GM23338 (cell line): ENCODE results near the gene DCHS1. TPM values are rescaled to one million over a fixed set of nuclear protein-coding genes. Genes with fewer than 3 reads are reported as not detected.

Experiments used
- ATAC-seq: fragments of 200-7000 bp; cut with Tn5 transposase; 3 replicates; pipeline ENCODE4 v1.9.1; 2020
- DNase-seq: peaks from one replicate; pipeline ENCODE4 v3.0.0-alpha.2; 2015; ENCODE audit warnings: low spot score
- H2AFZ ChIP-seq: fragments of 200-600 bp; sonication (generic); 2 replicates; pipeline ENCODE4 v1.8.0; 2016; ENCODE audit warnings: antibody characterized with exemption, mild to moderate bottlenecking, moderate library complexity
- H3F3A ChIP-seq: fragments of 200-600 bp; sonication (generic); replicated peaks from 2 replicates; pipeline ENCODE4 v1.8.0; 2017; ENCODE audit warnings: antibody characterized with exemption, mixed run types, low read depth
- H3K27ac ChIP-seq: fragments of 200-600 bp; sonication (generic); 2 replicates; pipeline ENCODE4 v1.6.1; 2016; ENCODE audit warnings: low read depth
- H3K27me3 ChIP-seq: fragments of 200-600 bp; sonication (generic); 2 replicates; pipeline ENCODE4 v1.8.0; 2016; ENCODE audit warnings: mild to moderate bottlenecking, mixed run types, moderate library complexity; ENCODE audit not compliant: insufficient read depth
- H3K36me3 ChIP-seq: fragments of 200-600 bp; sonication (generic); 2 replicates; pipeline ENCODE4 v1.8.0; 2016; ENCODE audit warnings: mild to moderate bottlenecking; ENCODE audit not compliant: insufficient read depth
- H3K4me1 ChIP-seq: fragments of 200-600 bp; sonication (generic); 2 replicates; pipeline ENCODE4 v1.8.0; 2016; ENCODE audit warnings: mild to moderate bottlenecking, moderate library complexity; ENCODE audit not compliant: insufficient read depth
- H3K4me2 ChIP-seq: fragments of 200-600 bp; sonication (generic); 2 replicates; pipeline ENCODE4 v1.7.1; 2017; ENCODE audit warnings: mixed run types
- H3K4me3 ChIP-seq: fragments of 200-600 bp; sonication (generic); 2 replicates; pipeline ENCODE4 v1.6.1; 2016; ENCODE audit warnings: mixed run types
- H3K79me2 ChIP-seq: fragments of 200-600 bp; sonication (generic); replicated peaks from 2 replicates; pipeline ENCODE4 v1.8.0; 2017; ENCODE audit warnings: mild to moderate bottlenecking; ENCODE audit not compliant: insufficient read depth
- H3K9me2 ChIP-seq: fragments of 200-600 bp; sonication (generic); 2 replicates; pipeline ENCODE4 v1.8.0; 2017; ENCODE audit not compliant: insufficient read depth
- H4K20me1 ChIP-seq: fragments of 200-600 bp; sonication (generic); replicated peaks from 2 replicates; pipeline ENCODE4 v1.8.0; 2017; ENCODE audit warnings: mild to moderate bottlenecking; ENCODE audit not compliant: insufficient read depth
- H3K27ac Mint-ChIP-seq: 2 replicates; pipeline ENCODE4 v1.8.0; 2020; ENCODE audit warnings: inconsistent platforms, mild to moderate bottlenecking, moderate library complexity, mixed read lengths
- H3K27me3 Mint-ChIP-seq: 3 replicates; pipeline ENCODE4 v1.8.0; 2022; ENCODE audit warnings: low read depth, mild to moderate bottlenecking, moderate library complexity, mixed read lengths, inconsistent platforms; ENCODE audit not compliant: insufficient read depth, poor library complexity
- H3K36me3 Mint-ChIP-seq: 3 replicates; pipeline ENCODE4 v1.8.0; 2021; ENCODE audit warnings: low read depth, mild to moderate bottlenecking, inconsistent platforms, moderate library complexity, mixed read lengths
- H3K4me1 Mint-ChIP-seq: 3 replicates; pipeline ENCODE4 v1.8.0; 2020; ENCODE audit warnings: mild to moderate bottlenecking, inconsistent platforms, mixed read lengths
- H3K4me3 Mint-ChIP-seq: 3 replicates; pipeline ENCODE4 v1.8.0; 2021; ENCODE audit warnings: moderate library complexity, mild to moderate bottlenecking, inconsistent platforms, mixed read lengths
- H3K9me3 Mint-ChIP-seq: 3 replicates; pipeline ENCODE4 v1.8.0; 2020; ENCODE audit warnings: moderate library complexity, mild to moderate bottlenecking, inconsistent platforms, mixed read lengths
- REST ChIP-seq: IDR thresholded peaks from one replicate; pipeline ENCODE4 v1.6.1; 2018; ENCODE audit warnings: antibody characterized with exemption; ENCODE audit not compliant: unreplicated experiment
- STAT1 ChIP-seq: IDR thresholded peaks from one replicate; pipeline ENCODE4 v1.6.1; 2016; ENCODE audit warnings: antibody characterized with exemption; ENCODE audit not compliant: unreplicated experiment
- ZNF114 ChIP-seq: fragments of 250-450 bp; sonication (Bioruptor Pico); IDR thresholded peaks from 2 replicates; pipeline ENCODE4 v1.5.0; 2020; ENCODE audit warnings: mild to moderate bottlenecking, moderate library complexity
- polyA plus RNA-seq: library from polyadenylated mRNA; unstranded; fragments of >200 nt; fragmentation: Nextera tagmentation; extraction: Ambion mirVana; gene quantifications from 2 replicates; pipeline ENCODE4 v1.2.1, GENCODE V29; 2016
- total RNA-seq: library from RNA; depleted of rRNA; stranded (reverse); fragments of >200 nt; shearing (Covaris generic); gene quantifications from 2 replicates; pipeline ENCODE4 v1.2.3, GENCODE V29; 2014
- TF ChIP-seq, protein P1 (sequence below): fragments of 250-450 bp; sonication (Bioruptor Pico); IDR thresholded peaks from 2 replicates; pipeline ENCODE4 v1.5.0; 2020; ENCODE audit warnings: mild to moderate bottlenecking, moderate library complexity

Gene DCHS1
- total and polyA plus RNA-seq, 2 experiments from 2014 or later = 2.3 to 20.7 TPM

- Histone ChIP-seq H3K4me2 (no peak overlapping the region), H2AFZ (no peak overlapping the region), H3K79me2 (no peaks in the 10 kb centered on the region), H3K9me2 (no peaks in the 10 kb centered on the region), H3K27me3 (no peaks in the 10 kb centered on the region), H3K36me3 (0 out of 2 replicates have a peak, but pooled peaks cover 6% of the 10 kb centered on the region), H3F3A (no peaks in the 10 kb centered on the region), H4K20me1 (no peaks in the 10 kb centered on the region), H3K27ac (no peak overlapping the region), H3K4me1 (no peaks in the 10 kb centered on the region), H3K4me3 (no peak overlapping the region)
- peaks cover 18% of the 10 kb centered on the region; the same call in 2 of the 3 replicates for H3K9me3 Mint-ChIP-seq
- H3K27me3 Mint-ChIP-seq = peaks cover 2% of the 10 kb centered on the region
- no peak overlapping the region for H3K4me3 Mint-ChIP-seq
- H3K27ac Mint-ChIP-seq = no peak overlapping the region
- no peaks in the 10 kb centered on the region for H3K4me1 Mint-ChIP-seq
- TF ChIP-seq, protein P1, sequence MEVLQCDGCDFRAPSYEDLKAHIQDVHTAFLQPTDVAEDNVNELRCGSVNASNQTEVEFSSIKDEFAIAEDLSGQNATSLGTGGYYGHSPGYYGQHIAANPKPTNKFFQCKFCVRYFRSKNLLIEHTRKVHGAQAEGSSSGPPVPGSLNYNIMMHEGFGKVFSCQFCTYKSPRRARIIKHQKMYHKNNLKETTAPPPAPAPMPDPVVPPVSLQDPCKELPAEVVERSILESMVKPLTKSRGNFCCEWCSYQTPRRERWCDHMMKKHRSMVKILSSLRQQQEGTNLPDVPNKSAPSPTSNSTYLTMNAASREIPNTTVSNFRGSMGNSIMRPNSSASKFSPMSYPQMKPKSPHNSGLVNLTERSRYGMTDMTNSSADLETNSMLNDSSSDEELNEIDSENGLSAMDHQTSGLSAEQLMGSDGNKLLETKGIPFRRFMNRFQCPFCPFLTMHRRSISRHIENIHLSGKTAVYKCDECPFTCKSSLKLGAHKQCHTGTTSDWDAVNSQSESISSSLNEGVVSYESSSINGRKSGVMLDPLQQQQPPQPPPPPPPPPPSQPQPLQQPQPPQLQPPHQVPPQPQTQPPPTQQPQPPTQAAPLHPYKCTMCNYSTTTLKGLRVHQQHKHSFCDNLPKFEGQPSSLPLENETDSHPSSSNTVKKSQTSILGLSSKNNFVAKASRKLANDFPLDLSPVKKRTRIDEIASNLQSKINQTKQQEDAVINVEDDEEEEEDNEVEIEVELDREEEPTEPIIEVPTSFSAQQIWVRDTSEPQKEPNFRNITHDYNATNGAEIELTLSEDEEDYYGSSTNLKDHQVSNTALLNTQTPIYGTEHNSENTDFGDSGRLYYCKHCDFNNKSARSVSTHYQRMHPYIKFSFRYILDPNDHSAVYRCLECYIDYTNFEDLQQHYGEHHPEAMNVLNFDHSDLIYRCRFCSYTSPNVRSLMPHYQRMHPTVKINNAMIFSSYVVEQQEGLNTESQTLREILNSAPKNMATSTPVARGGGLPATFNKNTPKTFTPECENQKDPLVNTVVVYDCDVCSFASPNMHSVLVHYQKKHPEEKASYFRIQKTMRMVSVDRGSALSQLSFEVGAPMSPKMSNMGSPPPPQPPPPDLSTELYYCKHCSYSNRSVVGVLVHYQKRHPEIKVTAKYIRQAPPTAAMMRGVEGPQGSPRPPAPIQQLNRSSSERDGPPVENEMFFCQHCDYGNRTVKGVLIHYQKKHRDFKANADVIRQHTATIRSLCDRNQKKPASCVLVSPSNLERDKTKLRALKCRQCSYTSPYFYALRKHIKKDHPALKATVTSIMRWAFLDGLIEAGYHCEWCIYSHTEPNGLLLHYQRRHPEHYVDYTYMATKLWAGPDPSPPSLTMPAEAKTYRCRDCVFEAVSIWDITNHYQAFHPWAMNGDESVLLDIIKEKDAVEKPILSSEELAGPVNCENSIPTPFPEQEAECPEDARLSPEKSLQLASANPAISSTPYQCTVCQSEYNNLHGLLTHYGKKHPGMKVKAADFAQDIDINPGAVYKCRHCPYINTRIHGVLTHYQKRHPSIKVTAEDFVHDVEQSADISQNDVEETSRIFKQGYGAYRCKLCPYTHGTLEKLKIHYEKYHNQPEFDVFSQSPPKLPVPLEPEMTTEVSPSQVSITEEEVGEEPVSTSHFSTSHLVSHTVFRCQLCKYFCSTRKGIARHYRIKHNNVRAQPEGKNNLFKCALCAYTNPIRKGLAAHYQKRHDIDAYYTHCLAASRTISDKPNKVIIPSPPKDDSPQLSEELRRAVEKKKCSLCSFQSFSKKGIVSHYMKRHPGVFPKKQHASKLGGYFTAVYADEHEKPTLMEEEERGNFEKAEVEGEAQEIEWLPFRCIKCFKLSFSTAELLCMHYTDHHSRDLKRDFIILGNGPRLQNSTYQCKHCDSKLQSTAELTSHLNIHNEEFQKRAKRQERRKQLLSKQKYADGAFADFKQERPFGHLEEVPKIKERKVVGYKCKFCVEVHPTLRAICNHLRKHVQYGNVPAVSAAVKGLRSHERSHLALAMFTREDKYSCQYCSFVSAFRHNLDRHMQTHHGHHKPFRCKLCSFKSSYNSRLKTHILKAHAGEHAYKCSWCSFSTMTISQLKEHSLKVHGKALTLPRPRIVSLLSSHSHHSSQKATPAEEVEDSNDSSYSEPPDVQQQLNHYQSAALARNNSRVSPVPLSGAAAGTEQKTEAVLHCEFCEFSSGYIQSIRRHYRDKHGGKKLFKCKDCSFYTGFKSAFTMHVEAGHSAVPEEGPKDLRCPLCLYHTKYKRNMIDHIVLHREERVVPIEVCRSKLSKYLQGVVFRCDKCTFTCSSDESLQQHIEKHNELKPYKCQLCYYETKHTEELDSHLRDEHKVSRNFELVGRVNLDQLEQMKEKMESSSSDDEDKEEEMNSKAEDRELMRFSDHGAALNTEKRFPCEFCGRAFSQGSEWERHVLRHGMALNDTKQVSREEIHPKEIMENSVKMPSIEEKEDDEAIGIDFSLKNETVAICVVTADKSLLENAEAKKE = no peak
- TF ChIP-seq REST (no peak), STAT1 (no peak), ZNF114 (CRISPR knock-in tag) (no peak)
- DNase-seq = no peak
- no peak for ATAC-seq
- H3K36me3 Mint-ChIP-seq = peaks cover 15% of the 10 kb centered on the region
Observed at GRCh38 chr11:6588018-6588417, 67.6 kb downstream of the DCHS1 start.
